Liver (tissue), 9 donors: ENCODE results near the gene BOD1L1. TPM values are rescaled to one million over a fixed set of nuclear protein-coding genes. Genes with fewer than 3 reads are reported as not detected.

Source experiments
- DNase-seq: peaks from one replicate; pipeline ENCODE4 v3.0.0-alpha.2; 2017; ENCODE audit warnings: low spot score
- H3K27ac ChIP-seq, 2 donors: one replicate each; pipeline ENCODE4 v1.7.0; 2013; ENCODE audit warnings: inconsistent platforms in 2 of 2, low read length in 2 of 2, control low read depth in 1 of 2, low read depth in 1 of 2, mild to moderate bottlenecking in 1 of 2
- H3K27me3 ChIP-seq, 4 donors: one replicate each; pipeline versions ENCODE4 v1.6.1 to v1.7.0; 2013; ENCODE audit warnings: low read length in 3 of 4, inconsistent platforms in 1 of 4, mild to moderate bottlenecking in 1 of 4, moderate library complexity in 1 of 4; ENCODE audit not compliant: control insufficient read depth in 4 of 4, insufficient read depth in 4 of 4
- H3K36me3 ChIP-seq, 4 donors: one replicate each; pipeline versions ENCODE4 v1.6.1 to v1.7.0; 2013; ENCODE audit warnings: low read length in 3 of 4, mild to moderate bottlenecking in 3 of 4, low read depth in 1 of 4, moderate library complexity in 1 of 4; ENCODE audit not compliant: control insufficient read depth in 4 of 4, insufficient read depth in 3 of 4
- H3K4me1 ChIP-seq, 4 donors: one replicate each; pipeline versions ENCODE4 v1.6.1 to v1.7.0; 2013; ENCODE audit warnings: low read length in 3 of 4, mild to moderate bottlenecking in 3 of 4, moderate library complexity in 1 of 4; ENCODE audit not compliant: control insufficient read depth in 4 of 4, insufficient read depth in 4 of 4
- H3K4me3 ChIP-seq, 3 donors: one replicate each; pipeline versions ENCODE4 v1.6.1 to v1.7.0; 2013; ENCODE audit warnings: low read length in 3 of 3, control low read depth in 1 of 3, low read depth in 1 of 3, mild to moderate bottlenecking in 1 of 3
- H3K9ac ChIP-seq, 2 donors: one replicate each; pipeline ENCODE4 v1.7.0; 2013; ENCODE audit warnings: low read length in 2 of 2, mild to moderate bottlenecking in 2 of 2, moderate library complexity in 2 of 2, control low read depth in 1 of 2, low read depth in 1 of 2
- H3K9me3 ChIP-seq, 4 donors: one replicate each; pipeline versions ENCODE4 v1.6.1 to v1.7.0; 2013; ENCODE audit warnings: low read length in 3 of 4; ENCODE audit not compliant: control insufficient read depth in 4 of 4
- EGR1 ChIP-seq, 2 donors: IDR thresholded peaks; 2 replicates each; pipeline ENCODE4 v1.6.1; 2016 to 2018; ENCODE audit warnings: antibody characterized with exemption in 2 of 2, low read depth in 2 of 2
- FOXA1 ChIP-seq: IDR thresholded peaks from 2 replicates; pipeline ENCODE4 v1.6.1; 2016; ENCODE audit warnings: antibody characterized with exemption
- FOXA2 ChIP-seq: IDR thresholded peaks from 2 replicates; pipeline ENCODE4 v1.6.1; 2016; ENCODE audit warnings: antibody characterized with exemption
- GABPA ChIP-seq, 2 donors: IDR thresholded peaks in 1 of 2; conservative IDR thresholded peaks in 1 of 2; 2 replicates each; pipeline ENCODE4 v1.6.1; 2016; ENCODE audit warnings: antibody characterized with exemption in 2 of 2, mild to moderate bottlenecking in 1 of 2, moderate library complexity in 1 of 2
- HNF4A ChIP-seq, 2 donors: conservative IDR thresholded peaks; 2 replicates each; pipeline ENCODE4 v1.6.1; 2016; ENCODE audit warnings: antibody characterized with exemption in 2 of 2, mild to moderate bottlenecking in 2 of 2
- HNF4G ChIP-seq: IDR thresholded peaks from 2 replicates; pipeline ENCODE4 v1.6.1; 2016; ENCODE audit warnings: antibody characterized with exemption
- JUND ChIP-seq, 2 donors: IDR thresholded peaks; 2 replicates each; pipeline ENCODE4 v1.6.1; 2016; ENCODE audit warnings: antibody characterized with exemption in 2 of 2
- NR2F2 ChIP-seq: IDR thresholded peaks from 2 replicates; pipeline ENCODE4 v1.6.1; 2016; ENCODE audit warnings: antibody characterized with exemption
- RAD21 ChIP-seq, 2 donors: IDR thresholded peaks; 2 replicates each; pipeline ENCODE4 v1.6.1; 2016; ENCODE audit warnings: antibody characterized with exemption in 2 of 2, mild to moderate bottlenecking in 2 of 2
- RXRA ChIP-seq, 2 donors: IDR thresholded peaks; 2 replicates each; pipeline ENCODE4 v1.6.1; 2017 to 2018; ENCODE audit warnings: antibody characterized with exemption in 2 of 2, mild to moderate bottlenecking in 1 of 2
- SP1 ChIP-seq: IDR thresholded peaks from 2 replicates; pipeline ENCODE4 v1.6.1; 2018; ENCODE audit warnings: antibody characterized with exemption, mild to moderate bottlenecking
- TAF1 ChIP-seq: conservative IDR thresholded peaks from 2 replicates; pipeline ENCODE4 v1.6.1; 2016; ENCODE audit warnings: antibody characterized with exemption, mild to moderate bottlenecking
- YY1 ChIP-seq: IDR thresholded peaks from 2 replicates; pipeline ENCODE4 v1.6.1; 2016; ENCODE audit warnings: antibody characterized with exemption, mild to moderate bottlenecking
- WGBS: extraction: QIAGEN DNeasy Blood & Tissue Kit; methylation state at CpG from one replicate; pipeline ENCODE4 v1.1.7; 2013; 5-methylcytosine and 5-hydroxymethylcytosine counted together
- polyA plus RNA-seq, 2 donors: library from polyadenylated mRNA; stranded (reverse) in 1 of 2; unstranded in 1 of 2; fragments of 200-250 nt in 1 of 2; fragments of >200 nt in 1 of 2; fragmentation: Nextera tagmentation in 1 of 2; extraction: Ambion mirVana in 1 of 2; gene quantifications; one replicate each; pipeline versions ENCODE4 v1.2.1 to v1.2.3, GENCODE V29; 2013 to 2015
- total RNA-seq, 2 donors: library from RNA; depleted of rRNA; stranded (reverse); fragments of >200 nt; gene quantifications; one replicate each; pipeline ENCODE4 v1.2.3, GENCODE V29; 2014
- TF ChIP-seq, protein P1 (sequence below): IDR thresholded peaks from 2 replicates; pipeline ENCODE4 v1.6.1; 2016; ENCODE audit warnings: antibody characterized with exemption
- TF ChIP-seq, protein P2 (sequence below): fragments of 150-350 bp; IDR thresholded peaks from 2 replicates; pipeline ENCODE4 v1.5.1; 2017; ENCODE audit warnings: improper control_type of control experiment, low read depth, low read length; ENCODE audit not compliant: missing input control
- TF ChIP-seq, protein P3 (sequence below): IDR thresholded peaks from 2 replicates; pipeline ENCODE4 v1.6.1; 2016; ENCODE audit warnings: antibody characterized with exemption, mild to moderate bottlenecking
- TF ChIP-seq, protein P4 (sequence below): IDR thresholded peaks from 2 replicates; pipeline ENCODE4 v1.6.1; 2016; ENCODE audit warnings: antibody characterized with exemption
- donor health status: healthy.
- donor health status: healthy.
- donor health status: healthy.
- donor health status: healthy.
- donor health status: healthy.

The BOD1L1 gene
- total and polyA plus RNA-seq, 4 donors, result 4.1 to 19.2 (median 10.2) TPM

DNA sequence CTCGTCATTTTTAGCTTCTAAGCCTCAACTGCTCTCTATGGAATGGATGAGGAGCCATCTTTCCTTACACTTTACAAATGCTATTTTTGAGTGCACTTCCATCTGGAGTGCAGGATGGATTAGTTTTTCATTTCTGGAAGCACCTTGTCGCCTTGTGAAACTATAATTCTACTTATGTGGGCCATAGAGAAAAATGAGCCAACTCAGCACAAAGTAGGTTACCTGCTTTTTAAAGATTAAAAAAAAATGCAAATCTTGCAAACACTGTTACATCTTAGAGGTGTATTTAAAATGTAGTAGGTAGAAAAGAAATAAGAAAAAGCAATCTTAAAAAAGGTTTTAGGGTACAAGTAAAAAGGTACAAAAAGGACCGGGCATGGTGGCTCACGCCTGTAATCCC lies 10.9 kb downstream of the BOD1L1 start:
- TF ChIP-seq, protein P1, sequence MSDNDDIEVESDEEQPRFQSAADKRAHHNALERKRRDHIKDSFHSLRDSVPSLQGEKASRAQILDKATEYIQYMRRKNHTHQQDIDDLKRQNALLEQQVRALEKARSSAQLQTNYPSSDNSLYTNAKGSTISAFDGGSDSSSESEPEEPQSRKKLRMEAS, result no peak
- TF ChIP-seq NR2F2 (no peak), FOXA1 (no peak), JUND (IDR thresholded peaks at IDR 0.05) (no peak), RXRA (IDR thresholded peaks at IDR 0.05) (no peak), RAD21 (IDR thresholded peaks at IDR 0.05) (no peak), SP1 (no peak), GABPA (IDR thresholded peaks at IDR 0.05 in 1 of 2, conservative IDR thresholded peaks at IDR 0.05 in 1 of 2) (no peak), YY1 (no peak), HNF4A (conservative IDR thresholded peaks at IDR 0.05) (no peak), TAF1 (no peak), HNF4G (no peak)
- TF ChIP-seq, protein P2, sequence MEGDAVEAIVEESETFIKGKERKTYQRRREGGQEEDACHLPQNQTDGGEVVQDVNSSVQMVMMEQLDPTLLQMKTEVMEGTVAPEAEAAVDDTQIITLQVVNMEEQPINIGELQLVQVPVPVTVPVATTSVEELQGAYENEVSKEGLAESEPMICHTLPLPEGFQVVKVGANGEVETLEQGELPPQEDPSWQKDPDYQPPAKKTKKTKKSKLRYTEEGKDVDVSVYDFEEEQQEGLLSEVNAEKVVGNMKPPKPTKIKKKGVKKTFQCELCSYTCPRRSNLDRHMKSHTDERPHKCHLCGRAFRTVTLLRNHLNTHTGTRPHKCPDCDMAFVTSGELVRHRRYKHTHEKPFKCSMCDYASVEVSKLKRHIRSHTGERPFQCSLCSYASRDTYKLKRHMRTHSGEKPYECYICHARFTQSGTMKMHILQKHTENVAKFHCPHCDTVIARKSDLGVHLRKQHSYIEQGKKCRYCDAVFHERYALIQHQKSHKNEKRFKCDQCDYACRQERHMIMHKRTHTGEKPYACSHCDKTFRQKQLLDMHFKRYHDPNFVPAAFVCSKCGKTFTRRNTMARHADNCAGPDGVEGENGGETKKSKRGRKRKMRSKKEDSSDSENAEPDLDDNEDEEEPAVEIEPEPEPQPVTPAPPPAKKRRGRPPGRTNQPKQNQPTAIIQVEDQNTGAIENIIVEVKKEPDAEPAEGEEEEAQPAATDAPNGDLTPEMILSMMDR, result no peak
- 95% methylated on average over 4 of the region's 4 CpGs for WGBS
- Histone ChIP-seq H3K27ac (no peak overlapping the region), H3K27me3 (no peaks in the 10 kb centered on the region), H3K4me3 (no peak overlapping the region), H3K9ac (no peak overlapping the region), H3K9me3 (no peaks in the 10 kb centered on the region), H3K4me1 (no peaks in the 10 kb centered on the region), H3K36me3 (peaks cover 5 to 47% (median 43%) of the 10 kb centered on the region in 4 donors)
- no peak for DNase-seq

DNA sequence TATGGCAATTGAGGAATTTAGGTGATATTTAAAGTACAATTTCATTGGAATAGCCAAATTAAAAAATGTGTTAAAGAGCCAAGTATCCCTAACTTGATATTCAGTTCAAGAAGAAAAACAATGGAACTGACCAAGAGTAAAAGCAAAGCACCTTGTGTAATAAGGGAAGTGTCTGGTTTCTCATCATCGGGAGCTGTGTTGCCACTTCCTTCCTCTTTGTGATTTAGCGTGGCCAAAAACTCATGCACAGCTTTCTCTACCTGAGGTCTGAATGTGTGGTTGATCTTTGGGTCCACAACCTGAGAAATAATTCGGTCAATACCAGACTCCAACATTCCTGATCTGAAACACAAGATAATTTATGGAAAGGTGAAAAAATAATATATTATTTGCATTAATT lies 12.4 kb downstream of the BOD1L1 start:
- Histone ChIP-seq H3K9ac (no peak overlapping the region), H3K9me3 (no peaks in the 10 kb centered on the region), H3K27ac (no peak overlapping the region), H3K4me1 (no peaks in the 10 kb centered on the region), H3K36me3 (peaks cover 10 to 62% (median 52%) of the 10 kb centered on the region in 4 donors), H3K4me3 (no peak overlapping the region), H3K27me3 (no peaks in the 10 kb centered on the region)
- no peak for DNase-seq
- 77% methylated on average over 3 of the region's 3 CpGs for WGBS
- TF ChIP-seq RXRA (IDR thresholded peaks at IDR 0.05) (no peak), YY1 (no peak), EGR1 (IDR thresholded peaks at IDR 0.05; ENCODE audit: low read depth in 2 of 2) (no peak)

DNA sequence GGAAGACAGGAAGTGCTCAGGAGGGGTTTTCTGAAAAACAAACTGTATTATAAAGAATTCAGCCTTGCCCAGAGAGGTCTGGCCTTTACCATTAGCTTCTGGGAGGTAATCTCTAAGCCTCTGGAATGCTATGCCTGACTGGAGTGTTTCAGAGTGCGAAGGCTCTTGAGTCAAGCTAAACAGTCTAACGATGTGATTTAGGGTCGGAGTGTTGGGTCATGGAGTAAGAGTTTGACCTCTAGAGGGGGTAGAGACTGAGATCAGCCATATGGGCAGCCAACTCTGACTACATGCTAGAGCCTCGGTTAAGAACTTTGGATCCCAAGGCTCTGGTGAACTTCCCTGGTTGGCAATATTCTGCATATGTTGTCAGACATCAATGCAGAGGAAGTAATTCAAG lies 15.0 kb downstream of the BOD1L1 start:
- no peaks in the 10 kb centered on the region for H3K9me3 ChIP-seq
- no peak for DNase-seq
- no peak overlapping the region for H3K27ac ChIP-seq
- no peaks in the 10 kb centered on the region for H3K4me1 ChIP-seq
- H3K27me3 ChIP-seq, result no peaks in the 10 kb centered on the region
- H3K36me3 ChIP-seq, result peaks cover 11 to 65% (median 63%) of the 10 kb centered on the region in 4 donors
- H3K9ac ChIP-seq, result no peak overlapping the region
- no peak overlapping the region for H3K4me3 ChIP-seq
- 89% methylated on average over 4 of the region's 4 CpGs for WGBS
- no peak for TF ChIP-seq EGR1 (IDR thresholded peaks at IDR 0.05; ENCODE audit: low read depth in 2 of 2)
- TF ChIP-seq YY1, result no peak
- no peak for TF ChIP-seq HNF4A (conservative IDR thresholded peaks at IDR 0.05)
- TF ChIP-seq TAF1, result no peak
- TF ChIP-seq, protein P3, sequence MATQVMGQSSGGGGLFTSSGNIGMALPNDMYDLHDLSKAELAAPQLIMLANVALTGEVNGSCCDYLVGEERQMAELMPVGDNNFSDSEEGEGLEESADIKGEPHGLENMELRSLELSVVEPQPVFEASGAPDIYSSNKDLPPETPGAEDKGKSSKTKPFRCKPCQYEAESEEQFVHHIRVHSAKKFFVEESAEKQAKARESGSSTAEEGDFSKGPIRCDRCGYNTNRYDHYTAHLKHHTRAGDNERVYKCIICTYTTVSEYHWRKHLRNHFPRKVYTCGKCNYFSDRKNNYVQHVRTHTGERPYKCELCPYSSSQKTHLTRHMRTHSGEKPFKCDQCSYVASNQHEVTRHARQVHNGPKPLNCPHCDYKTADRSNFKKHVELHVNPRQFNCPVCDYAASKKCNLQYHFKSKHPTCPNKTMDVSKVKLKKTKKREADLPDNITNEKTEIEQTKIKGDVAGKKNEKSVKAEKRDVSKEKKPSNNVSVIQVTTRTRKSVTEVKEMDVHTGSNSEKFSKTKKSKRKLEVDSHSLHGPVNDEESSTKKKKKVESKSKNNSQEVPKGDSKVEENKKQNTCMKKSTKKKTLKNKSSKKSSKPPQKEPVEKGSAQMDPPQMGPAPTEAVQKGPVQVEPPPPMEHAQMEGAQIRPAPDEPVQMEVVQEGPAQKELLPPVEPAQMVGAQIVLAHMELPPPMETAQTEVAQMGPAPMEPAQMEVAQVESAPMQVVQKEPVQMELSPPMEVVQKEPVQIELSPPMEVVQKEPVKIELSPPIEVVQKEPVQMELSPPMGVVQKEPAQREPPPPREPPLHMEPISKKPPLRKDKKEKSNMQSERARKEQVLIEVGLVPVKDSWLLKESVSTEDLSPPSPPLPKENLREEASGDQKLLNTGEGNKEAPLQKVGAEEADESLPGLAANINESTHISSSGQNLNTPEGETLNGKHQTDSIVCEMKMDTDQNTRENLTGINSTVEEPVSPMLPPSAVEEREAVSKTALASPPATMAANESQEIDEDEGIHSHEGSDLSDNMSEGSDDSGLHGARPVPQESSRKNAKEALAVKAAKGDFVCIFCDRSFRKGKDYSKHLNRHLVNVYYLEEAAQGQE, result no peak
- no peak for TF ChIP-seq NR2F2
- TF ChIP-seq RXRA (IDR thresholded peaks at IDR 0.05), result no peak
- no peak for TF ChIP-seq FOXA2
- TF ChIP-seq HNF4G, result no peak
- TF ChIP-seq, protein P2, result no peak
- TF ChIP-seq SP1, result no peak
- TF ChIP-seq GABPA (IDR thresholded peaks at IDR 0.05 in 1 of 2, conservative IDR thresholded peaks at IDR 0.05 in 1 of 2), result no peak
- TF ChIP-seq RAD21 (IDR thresholded peaks at IDR 0.05), result no peak
- TF ChIP-seq, protein P1, result no peak
- TF ChIP-seq FOXA1, result no peak
- no peak for TF ChIP-seq JUND (IDR thresholded peaks at IDR 0.05)
- TF ChIP-seq, protein P4, sequence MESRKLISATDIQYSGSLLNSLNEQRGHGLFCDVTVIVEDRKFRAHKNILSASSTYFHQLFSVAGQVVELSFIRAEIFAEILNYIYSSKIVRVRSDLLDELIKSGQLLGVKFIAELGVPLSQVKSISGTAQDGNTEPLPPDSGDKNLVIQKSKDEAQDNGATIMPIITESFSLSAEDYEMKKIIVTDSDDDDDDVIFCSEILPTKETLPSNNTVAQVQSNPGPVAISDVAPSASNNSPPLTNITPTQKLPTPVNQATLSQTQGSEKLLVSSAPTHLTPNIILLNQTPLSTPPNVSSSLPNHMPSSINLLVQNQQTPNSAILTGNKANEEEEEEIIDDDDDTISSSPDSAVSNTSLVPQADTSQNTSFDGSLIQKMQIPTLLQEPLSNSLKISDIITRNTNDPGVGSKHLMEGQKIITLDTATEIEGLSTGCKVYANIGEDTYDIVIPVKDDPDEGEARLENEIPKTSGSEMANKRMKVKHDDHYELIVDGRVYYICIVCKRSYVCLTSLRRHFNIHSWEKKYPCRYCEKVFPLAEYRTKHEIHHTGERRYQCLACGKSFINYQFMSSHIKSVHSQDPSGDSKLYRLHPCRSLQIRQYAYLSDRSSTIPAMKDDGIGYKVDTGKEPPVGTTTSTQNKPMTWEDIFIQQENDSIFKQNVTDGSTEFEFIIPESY, result no peak
